Stimulated activated CD4-positive, alpha-beta T cell treated with anti-CD3 and anti-CD28 coated beads, Interleukin-2, amount 100 ng/mL, for 24 hours (primary cell): Measurements from ENCODE around the gene SPACA5.
"Not testable (repeated sequence)": the region's sequence is repeated elsewhere in the genome, so short reads cannot be mapped to it uniquely, and the experiment has no call there.

Experiments used
- DNase-seq, 2 donors: peaks; one replicate each; pipeline ENCODE4 v3.0.0-alpha.2; 2020

Gene SPACA5

DNA sequence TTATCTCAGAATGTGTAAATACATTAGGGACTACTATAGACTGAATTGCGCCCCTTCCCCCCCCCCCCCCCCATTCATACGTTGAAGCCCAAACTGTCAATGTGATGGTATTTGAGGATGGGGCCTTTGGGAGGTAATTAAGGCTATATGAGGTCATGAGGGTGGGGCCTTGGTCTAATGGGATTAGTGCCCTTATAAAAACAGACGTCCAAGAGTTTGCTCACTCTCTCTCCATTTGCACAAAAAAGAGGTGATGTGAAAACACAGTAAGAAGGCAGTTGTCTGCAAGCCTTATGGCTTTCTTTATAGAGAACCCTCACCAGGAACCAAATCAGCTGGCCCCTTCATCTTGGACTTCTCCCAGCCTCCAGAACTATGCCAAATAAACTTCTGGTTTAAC is 15.3 kb downstream of the SPACA5 start:
- DNase-seq: no peak

DNA sequence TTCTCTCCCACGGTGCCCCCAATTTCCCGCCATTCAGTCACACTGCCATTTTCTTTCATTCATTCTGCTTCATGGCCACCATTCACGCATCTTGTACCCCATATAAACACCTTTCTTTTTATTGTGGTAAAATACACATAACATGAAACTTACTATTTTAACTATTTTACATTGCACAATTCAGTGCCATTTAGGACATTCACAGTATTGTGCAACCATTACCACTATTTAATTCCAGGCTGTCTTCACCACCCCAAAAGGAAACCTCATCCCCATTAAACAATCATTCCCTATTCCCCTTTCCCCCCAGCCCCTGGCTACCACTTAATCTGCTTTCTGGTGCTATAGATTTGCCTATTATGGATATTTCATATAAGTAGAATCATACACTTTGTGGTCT is 15.9 kb downstream of the SPACA5 start:
- no peak for DNase-seq

DNA sequence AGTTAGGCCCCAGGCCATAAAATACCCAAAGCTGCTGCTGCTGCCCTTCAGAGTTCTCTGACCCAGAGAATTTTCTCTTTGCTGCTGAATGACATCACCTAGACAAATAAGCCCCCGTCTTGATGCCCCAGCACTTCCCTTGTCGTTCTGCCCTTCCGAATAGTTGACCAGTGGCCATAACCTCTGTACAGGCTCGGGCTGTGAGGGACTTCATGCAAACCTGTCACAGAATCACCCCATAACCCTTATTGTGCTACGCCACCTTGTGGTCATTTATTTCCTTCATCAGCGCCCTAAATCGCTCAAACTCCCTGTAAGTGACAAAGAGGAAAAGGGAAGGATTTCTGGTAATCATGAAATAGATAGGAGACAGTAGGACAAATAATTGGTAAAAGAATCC is 18.8 kb downstream of the SPACA5 start:
- peak; percentile 22 to 33 for DNase-seq

DNA sequence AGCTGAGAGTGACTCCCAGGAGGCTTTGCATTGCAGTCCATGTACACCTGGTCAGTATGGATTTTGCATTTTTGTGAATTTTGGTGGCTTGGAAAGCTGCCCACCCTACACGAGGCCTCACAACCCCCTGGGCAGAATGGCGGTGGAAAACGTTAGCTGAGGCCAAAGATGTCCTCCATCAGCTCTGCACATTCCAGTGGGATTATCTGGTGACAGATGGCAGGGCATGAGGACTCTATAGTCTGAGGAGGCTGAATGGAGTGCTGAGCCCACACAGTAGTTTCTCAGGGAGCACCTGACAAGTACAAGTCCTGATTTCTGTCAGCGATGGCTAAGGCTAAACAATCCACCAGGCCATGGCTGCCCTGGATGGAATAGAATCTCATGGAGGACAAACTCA is 20.8 kb downstream of the SPACA5 start:
- DNase-seq: not testable (repeated sequence)

DNA sequence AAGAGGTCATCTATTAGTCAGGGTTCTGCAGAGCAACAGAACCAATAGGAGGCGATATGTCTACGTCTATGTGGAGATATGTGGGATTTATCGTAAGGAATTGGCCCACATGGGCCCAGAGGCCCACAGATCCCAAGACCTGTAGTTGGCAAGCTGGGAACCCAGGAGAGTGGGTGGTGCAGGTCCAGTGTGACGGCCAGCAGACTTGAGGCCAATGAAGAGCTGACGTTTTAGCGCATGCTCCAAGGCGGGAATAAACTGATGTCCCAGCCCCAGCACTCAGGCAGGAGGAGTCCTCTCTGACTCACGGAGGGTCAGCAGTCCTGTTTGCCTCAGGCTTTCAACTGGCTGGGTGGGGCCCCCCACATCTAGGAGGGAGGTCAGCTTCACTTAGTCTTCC is 21.3 kb downstream of the SPACA5 start:
- DNase-seq: no peak

DNA sequence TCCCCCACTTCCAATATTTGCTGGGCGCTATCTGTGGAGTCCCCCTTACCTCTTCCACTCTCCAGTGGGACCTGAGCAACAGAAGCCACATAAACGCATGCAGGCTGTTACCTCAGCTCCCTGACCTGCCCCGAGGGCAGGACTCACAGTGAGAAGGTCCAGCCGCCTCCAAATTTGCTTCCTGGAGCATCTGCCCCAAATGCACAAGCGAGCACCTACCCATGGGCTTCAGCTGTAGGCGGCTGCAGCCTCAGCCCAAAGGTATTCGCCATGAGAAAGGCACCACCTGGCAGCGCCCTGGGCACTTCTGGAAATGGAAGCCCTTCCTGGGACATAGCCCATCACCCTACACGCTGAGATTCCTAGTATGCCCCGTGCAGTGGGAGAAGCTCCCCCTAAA is 23.4 kb downstream of the SPACA5 start:
- DNase-seq: no peak

DNA sequence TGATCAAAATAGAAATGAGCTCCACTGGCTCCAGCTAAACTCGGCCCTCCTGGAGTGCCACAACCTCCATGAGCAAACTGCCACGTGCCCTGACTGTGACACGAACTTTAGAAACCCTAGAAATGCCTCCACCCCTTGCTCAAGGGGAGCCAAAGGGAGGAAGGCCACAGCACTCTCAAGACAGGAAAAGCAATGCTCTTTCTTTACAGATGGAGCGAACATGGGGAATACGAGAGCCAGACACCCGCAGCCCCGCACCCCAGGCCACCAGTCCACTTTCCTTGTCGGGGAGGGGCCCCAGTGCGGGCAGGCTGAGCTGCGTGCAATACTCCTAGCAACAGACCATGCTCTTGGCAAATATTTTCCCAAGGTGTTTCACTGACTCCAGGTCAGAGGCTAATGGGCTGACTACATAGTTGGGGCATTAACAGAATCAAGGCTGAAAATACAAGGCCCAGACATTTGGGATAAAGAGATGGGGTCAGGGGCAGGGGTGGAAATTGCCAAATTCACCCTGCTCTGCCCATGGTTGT is 23.9 kb downstream of the SPACA5 start:
- DNase-seq: not testable (repeated sequence)

DNA sequence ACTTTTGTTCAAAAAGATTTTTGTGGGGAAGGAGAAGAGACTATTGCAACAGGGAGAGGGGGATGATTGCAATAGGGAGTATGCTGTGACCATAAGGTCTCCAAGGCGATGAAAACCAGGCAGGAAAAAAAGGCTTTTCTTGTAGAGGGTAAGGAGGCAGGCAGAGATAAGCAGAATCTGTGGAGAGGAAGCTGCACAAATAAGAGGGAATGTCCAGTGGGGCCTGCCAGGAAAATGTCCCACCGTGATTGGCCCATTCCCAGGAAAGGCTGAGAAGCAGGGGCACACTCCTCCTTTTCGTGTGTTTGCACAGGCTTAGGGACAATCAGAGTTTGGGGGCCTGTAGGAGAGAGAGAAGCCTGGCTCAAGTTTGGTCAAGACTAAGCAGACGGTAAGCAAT is 29.1 kb downstream of the SPACA5 start:
- no peak for DNase-seq

DNA sequence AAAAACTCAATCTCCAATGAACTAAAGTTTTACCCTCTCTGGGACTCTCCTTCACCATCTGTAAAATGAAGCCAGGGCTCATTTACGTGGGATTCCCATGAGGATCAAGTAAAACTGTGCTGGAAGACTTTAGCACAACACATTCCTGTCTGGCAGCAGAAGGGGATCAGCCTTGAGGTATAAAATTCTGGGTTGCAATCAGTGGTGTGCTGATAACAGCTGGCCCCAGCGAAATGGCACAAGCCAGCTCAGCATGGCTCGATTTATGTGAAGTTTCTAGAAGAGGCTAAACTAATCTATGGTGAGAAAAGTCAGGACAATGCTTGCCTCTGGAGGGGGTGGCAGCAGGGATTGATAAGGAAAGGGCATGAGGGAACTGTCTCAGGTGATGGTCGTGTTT is 36.3 kb downstream of the SPACA5 start:
- no peak for DNase-seq

DNA sequence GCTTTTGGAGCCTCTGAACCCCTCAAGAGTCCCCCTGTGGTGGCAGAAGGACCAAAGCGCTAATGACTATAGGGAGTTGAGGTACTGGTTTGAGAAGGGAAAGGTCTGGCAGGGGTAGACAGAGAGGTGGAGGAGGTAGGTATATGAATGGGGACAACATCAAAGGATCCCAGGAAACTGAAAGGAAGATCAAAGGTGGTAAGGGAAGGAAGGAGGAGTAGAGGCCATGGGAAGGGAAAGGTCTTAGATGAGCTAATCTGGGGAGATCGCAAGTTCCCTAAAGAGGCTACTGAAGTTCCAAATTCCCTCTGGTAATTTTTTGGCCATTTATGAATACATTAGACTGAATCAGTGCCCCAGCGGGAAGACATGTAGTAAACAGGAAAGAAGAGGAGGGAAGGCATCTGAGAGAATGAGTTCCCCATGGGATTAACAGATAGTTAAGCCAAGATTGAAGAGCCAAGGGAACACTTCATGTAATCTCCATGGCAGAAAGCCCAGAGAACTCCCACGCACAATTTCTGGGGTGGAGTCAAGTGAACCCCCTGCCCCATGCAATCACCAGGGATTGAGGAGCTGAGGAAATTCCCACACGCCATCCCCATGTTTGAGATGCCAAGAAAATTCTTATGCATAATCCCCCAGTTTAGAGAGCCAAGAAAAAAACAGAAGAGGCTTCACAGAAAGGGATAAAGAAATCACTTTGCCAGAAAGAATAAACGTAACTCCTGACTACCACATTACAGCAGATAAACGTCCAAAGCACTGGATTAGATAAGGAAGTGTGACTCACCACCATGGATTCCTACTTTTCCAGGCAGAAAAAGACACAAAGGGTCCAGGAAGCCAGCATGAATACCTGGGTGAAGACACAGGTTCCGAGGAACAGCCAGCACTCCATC is 38.9 kb downstream of the SPACA5 start:
- no peak for DNase-seq

DNA sequence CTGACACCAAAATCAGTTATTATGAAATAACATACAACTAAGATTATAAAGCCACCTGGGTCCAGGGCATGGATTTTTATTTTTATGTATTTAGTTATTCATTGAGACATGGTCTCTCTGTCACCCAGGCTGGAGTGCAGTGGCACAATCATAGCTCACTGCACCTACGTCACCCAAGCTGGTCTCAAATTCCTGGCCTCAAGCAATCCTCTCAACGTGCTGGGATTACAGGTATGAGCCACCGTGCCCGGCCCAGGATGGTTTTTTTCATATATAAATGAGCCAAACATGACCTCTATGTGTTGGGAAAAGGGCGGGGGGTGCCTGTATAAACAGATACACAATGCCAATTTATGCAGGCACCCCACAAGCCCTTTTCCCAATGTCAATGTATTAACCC is 40.1 kb downstream of the SPACA5 start:
- DNase-seq: no peak

DNA sequence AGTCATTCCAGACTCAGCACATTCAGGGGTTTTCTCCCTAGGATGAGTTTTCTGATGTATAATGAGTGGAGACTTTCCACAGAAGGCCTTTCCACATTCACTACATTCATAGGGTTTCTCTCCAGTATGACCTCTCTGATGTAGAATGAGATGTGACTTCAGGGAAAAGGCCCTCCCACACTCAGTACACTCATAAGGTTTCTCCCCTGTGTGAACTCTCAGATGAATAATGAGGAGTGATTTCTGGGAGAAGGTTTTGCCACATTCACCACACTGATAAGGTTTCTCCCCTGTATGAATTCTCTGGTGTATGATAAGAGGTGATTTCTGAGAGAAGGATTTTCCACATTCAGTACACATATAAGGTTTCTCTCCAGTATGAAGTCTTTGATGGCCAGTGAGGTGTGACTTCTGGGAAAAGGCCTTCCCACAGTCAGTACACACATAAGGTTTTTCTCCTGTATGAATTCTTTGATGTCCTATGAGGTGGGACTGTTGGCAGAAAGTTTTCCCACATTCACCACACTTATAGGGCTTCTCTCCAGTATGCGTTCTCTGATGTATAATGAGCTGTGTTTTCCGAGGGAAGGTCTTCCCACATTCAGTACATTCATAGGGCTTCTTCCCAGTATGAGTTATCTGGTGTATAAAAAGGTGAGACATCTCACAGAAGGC is 52.0 kb downstream of the SPACA5 start:
- no peak for DNase-seq

DNA sequence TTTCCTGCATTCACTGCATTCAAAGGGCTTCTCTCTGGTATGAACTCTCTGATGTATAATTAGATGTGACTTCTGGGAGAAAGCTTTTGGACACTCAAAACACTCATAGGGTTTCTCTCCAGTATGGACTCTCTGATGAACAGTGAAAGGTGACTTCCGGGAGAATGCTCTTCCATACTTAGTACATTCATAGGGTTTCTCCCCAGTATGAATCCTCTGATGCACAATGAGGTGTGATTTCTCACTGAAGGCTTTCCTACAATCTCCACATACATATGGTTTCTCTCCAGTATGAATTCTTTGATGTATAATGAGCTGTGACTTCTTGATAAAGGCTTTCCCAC is 52.5 kb downstream of the SPACA5 start:
- no peak for DNase-seq
